Left lung (tissue), 10 donors: ENCODE results near the gene FBXO42. TPM values are rescaled to one million over a fixed set of nuclear protein-coding genes. Genes with fewer than 3 reads are reported as not detected.

Experiments
- ATAC-seq: fragments of 200-7000 bp; cut with Tn5 transposase; one replicate; pipeline ENCODE4 v1.9.1; 2020; ENCODE audit warnings: moderate library complexity
- DNase-seq, 4 donors: peaks; one replicate each; pipeline ENCODE4 v3.0.0-alpha.2; 2013 to 2020
- H3K27ac ChIP-seq, 2 donors: fragments of 200-600 bp; sonication (generic) in 1 of 2; one replicate each; pipeline versions ENCODE4 v1.5.0 to v1.8.0; 2020 to 2021
- H3K27me3 ChIP-seq, 2 donors: fragments of 200-600 bp; sonication (generic) in 1 of 2; one replicate each; pipeline versions ENCODE4 v1.5.0 to v1.8.0; 2020 to 2021
- H3K36me3 ChIP-seq, 2 donors: fragments of 200-600 bp; sonication (generic) in 1 of 2; one replicate each; pipeline versions ENCODE4 v1.5.0 to v1.8.0; 2020 to 2021
- H3K4me1 ChIP-seq, 2 donors: fragments of 200-600 bp; one replicate each; pipeline ENCODE4 v1.8.0; 2021
- H3K4me3 ChIP-seq, 2 donors: fragments of 200-600 bp; sonication (generic) in 1 of 2; one replicate each; pipeline versions ENCODE4 v1.5.0 to v1.8.0; 2020 to 2021; ENCODE audit warnings: mild to moderate bottlenecking in 1 of 2
- H3K9me3 ChIP-seq, 2 donors: fragments of 200-600 bp; sonication (generic) in 1 of 2; one replicate each; pipeline versions ENCODE4 v1.5.0 to v1.8.0; 2020 to 2021
- intact Hi-C, 2 donors: fragments of 100-400 bp; cut with DNase I; formaldehyde crosslinking; loops; one replicate each; pipeline versions ENCODE4 v1.11.2 to v1.14.2; 2022
- polyA plus RNA-seq, 6 donors: library from polyadenylated mRNA; unstranded; fragments of 120-200 nt; gene quantifications; one replicate each; pipeline ENCODE4 v1.2.1, GENCODE V29; 2013; ENCODE audit not compliant: insufficient read length in 6 of 6
- total RNA-seq, 2 donors: library from RNA; stranded (reverse); fragmentation: NEBNext Ultra II Directional; extraction: Animal tissue kit (Norgen Biotek cat#: 25700); gene quantifications; one replicate each; pipeline ENCODE4 v1.2.1, GENCODE V29; 2021
- TF ChIP-seq, protein P1 (sequence below), 2 donors: fragments of 200-600 bp; sonication (generic) in 1 of 2; IDR thresholded peaks; one replicate each; pipeline versions ENCODE4 v1.5.0 to v1.8.0; 2021; ENCODE audit warnings: antibody characterized with exemption in 2 of 2
- donor health status: DM: no; HTN: yes; CAD: no.
- donor health status: DM: no; HTN: no; CAD: no.

Gene FBXO42
- total and polyA plus RNA-seq, 8 donors = 18.8 to 22.4 (median 21.1) TPM

DNA sequence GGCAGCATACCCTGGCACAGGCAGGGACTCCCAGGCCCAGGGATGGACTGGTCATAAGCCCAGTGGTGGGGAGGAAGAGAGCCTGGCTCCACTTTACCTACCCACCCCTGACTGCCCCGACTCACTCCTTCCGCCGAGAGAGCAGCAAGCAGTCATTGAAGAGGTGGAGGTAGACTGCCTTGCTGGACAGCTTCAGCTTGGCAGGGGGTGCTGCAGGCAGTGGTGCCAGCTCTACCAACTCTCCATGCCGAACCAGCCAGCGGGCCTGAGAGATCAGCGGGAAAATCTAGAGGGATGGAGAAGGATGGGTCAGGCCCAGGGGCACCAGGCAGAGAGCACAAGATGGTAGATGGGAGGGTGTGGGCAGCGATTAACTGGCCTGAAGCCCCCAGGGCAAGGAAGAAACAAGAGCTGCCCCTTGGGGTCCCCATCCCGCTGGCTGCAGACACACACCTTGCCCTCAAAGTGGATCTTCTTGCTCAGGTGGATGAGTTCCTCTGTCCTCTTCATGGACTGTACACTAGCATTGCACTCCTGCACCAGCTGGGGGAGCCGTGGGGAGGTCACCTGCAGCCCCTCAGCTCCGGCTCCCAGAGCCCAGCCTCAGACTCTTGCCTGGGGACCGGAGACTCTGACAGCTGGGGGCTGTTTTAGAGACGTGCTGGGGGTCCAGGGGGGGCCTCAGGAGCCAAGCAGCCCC lies 147.5 kb downstream of the FBXO42 start:
- H3K4me1 ChIP-seq = peaks cover 6 to 22% of the 10 kb centered on the region in 2 donors
- H3K36me3 ChIP-seq = peaks cover 0 to 6% of the 10 kb centered on the region in 2 donors
- no peaks in the 10 kb centered on the region for H3K27me3 ChIP-seq
- intact Hi-C loops = no loop called here
- TF ChIP-seq, protein P1, sequence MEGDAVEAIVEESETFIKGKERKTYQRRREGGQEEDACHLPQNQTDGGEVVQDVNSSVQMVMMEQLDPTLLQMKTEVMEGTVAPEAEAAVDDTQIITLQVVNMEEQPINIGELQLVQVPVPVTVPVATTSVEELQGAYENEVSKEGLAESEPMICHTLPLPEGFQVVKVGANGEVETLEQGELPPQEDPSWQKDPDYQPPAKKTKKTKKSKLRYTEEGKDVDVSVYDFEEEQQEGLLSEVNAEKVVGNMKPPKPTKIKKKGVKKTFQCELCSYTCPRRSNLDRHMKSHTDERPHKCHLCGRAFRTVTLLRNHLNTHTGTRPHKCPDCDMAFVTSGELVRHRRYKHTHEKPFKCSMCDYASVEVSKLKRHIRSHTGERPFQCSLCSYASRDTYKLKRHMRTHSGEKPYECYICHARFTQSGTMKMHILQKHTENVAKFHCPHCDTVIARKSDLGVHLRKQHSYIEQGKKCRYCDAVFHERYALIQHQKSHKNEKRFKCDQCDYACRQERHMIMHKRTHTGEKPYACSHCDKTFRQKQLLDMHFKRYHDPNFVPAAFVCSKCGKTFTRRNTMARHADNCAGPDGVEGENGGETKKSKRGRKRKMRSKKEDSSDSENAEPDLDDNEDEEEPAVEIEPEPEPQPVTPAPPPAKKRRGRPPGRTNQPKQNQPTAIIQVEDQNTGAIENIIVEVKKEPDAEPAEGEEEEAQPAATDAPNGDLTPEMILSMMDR (IDR thresholded peaks at IDR 0.05) = no peak
- no peak overlapping the region for H3K4me3 ChIP-seq
- DNase-seq = peak in 1 of 4 donors; percentile 76
- H3K27ac ChIP-seq = no peak overlapping the region
- no peak for ATAC-seq
- no peaks in the 10 kb centered on the region for H3K9me3 ChIP-seq

DNA sequence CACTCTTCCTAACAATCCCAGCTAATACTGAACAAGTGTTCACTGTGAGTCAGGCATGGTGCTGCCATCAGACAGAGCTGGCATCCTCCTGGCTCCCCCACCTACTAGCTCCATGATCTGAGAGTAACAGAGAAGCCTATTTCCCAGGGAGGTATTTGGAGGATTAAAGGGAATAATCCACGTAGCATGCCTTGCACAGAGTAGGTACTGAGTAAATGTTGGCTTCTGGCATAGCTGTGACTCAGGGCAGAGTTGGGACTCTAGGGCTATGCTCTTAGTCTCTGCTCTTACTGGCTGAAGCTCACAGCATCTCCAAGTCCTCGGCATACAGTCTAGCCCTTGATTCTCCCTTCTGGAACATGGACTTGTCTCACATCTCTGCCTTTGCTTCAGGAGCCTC lies 148.1 kb downstream of the FBXO42 start:
- no peaks in the 10 kb centered on the region for H3K27me3 ChIP-seq
- no peak overlapping the region for H3K4me3 ChIP-seq
- TF ChIP-seq, protein P1 (IDR thresholded peaks at IDR 0.05) = no peak
- no peaks in the 10 kb centered on the region for H3K9me3 ChIP-seq
- intact Hi-C loops = no loop called here
- peaks cover 0 to 6% of the 10 kb centered on the region in 2 donors for H3K36me3 ChIP-seq
- peaks cover 6 to 22% of the 10 kb centered on the region in 2 donors for H3K4me1 ChIP-seq
- DNase-seq = peak in 1 of 4 donors; percentile 1
- ATAC-seq = no peak
- no peak overlapping the region for H3K27ac ChIP-seq

DNA sequence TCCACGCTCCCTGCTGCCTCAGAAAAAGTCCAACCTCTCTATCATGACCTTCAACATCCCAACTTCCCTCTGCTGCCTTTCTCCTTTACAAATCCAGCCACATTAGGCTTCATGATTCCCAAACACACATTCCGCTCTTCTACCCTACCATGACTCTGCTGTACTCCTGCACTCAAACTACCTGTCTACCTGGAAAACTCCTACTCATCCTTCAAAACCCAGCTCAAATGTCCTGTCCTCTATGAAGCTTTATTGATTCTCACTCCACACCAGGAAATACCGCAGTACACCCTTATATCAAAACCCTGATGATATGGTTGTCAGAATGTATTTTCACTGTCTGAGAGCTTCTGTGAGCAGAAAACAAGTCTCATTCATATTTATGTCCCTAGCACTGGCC lies 148.7 kb downstream of the FBXO42 start:
- Histone ChIP-seq H3K4me3 (no peak overlapping the region), H3K27ac (no peak overlapping the region), H3K36me3 (peaks cover 0 to 11% of the 10 kb centered on the region in 2 donors), H3K4me1 (peaks cover 6 to 22% of the 10 kb centered on the region in 2 donors), H3K27me3 (no peaks in the 10 kb centered on the region), H3K9me3 (no peaks in the 10 kb centered on the region)
- DNase-seq = no peak
- TF ChIP-seq, protein P1 (IDR thresholded peaks at IDR 0.05) = no peak
- ATAC-seq = no peak
- intact Hi-C loops = no loop called here

DNA sequence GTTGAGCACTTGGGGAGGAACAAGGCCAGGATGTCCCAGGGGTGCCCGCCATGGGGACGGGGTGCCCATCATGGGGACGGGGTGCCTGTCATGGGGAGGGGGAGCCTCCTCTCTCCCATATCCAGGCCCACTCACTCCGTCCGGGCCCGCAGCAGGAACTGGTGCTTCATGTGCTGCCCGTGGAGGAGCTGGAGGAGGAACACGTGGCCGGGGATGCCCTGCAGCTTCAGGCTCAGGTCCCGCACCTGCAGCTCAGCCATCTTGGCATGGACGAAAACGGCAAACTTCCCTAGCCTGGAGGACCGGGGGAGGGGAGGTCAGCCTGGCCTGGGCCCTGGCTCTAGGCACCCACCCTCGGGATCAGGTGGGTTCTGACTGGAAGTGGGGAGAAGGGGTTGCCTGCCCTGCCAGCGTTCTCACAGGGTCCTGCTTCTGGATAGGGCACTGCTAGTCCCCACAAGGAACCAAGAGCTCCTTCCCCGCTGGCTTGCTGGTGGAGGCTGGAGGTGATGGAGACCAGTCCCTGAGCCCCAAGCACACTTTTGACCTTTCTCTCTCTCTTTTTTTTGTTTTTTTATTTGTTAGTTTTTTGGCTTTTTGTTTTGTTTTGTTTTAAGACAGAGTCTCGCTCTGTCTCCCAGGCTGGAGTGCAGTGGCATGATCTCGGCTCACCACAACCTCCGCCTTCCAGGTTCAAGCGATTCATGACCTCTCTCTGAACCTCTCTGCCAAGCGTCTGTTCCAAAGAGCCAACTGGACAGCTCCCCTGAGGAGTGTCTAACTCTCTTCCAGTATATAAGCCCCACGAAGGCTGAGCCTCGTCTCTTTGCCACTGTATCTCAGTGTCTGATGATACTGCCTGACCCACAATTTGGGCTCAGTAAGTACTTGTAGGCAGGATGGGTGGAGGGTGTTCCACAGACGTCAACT lies 149.7 kb downstream of the FBXO42 start:
- no peak overlapping the region for H3K4me3 ChIP-seq
- TF ChIP-seq, protein P1 (IDR thresholded peaks at IDR 0.05) = no peak
- no peaks in the 10 kb centered on the region for H3K9me3 ChIP-seq
- H3K36me3 ChIP-seq = peaks cover 0 to 17% of the 10 kb centered on the region in 2 donors
- intact Hi-C loops = no loop called here
- DNase-seq (peak in 1 of 4 donors; percentile 52), ATAC-seq (no peak)
- H3K27ac ChIP-seq = no peak overlapping the region
- H3K27me3 ChIP-seq = no peaks in the 10 kb centered on the region
- peaks cover 6 to 14% of the 10 kb centered on the region in 2 donors for H3K4me1 ChIP-seq

DNA sequence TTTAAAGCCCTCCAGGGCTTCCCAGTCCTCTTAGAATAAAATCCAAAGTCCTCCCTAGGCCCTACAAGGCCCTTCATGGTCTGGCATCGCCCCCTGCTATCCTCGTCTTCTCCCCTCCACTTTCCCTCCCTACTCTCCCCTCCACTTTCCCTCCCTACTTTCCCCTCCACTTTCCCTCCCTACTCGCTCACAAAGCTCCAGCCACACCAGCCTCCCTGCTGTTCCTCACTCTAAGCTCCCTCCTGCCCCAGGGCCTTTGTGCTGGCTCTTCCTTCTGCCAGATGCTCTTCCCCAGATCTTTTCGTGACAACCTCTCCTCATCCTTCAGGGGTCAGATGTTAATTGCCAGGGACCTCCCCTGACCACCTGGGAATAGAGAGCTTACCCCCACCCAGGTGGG lies 152.6 kb downstream of the FBXO42 start:
- DNase-seq (peak in 1 of 4 donors; percentile 4), ATAC-seq (no peak)
- H3K4me3 ChIP-seq = no peak overlapping the region
- no peaks in the 10 kb centered on the region for H3K4me1 ChIP-seq
- peaks cover 0 to 17% of the 10 kb centered on the region in 2 donors for H3K36me3 ChIP-seq
- intact Hi-C loops = loop anchor here in 1 of 2 donors (10.0 kb wide), 1 partner anchor 125 kb away; the partner anchor contains the start of gene FAM131C
- H3K9me3 ChIP-seq = no peaks in the 10 kb centered on the region
- no peaks in the 10 kb centered on the region for H3K27me3 ChIP-seq
- TF ChIP-seq, protein P1 (IDR thresholded peaks at IDR 0.05) = no peak
- no peak overlapping the region for H3K27ac ChIP-seq
